Activated CD8-positive, alpha-beta memory T cell treated with anti-CD3 and anti-CD28 coated beads, Interleukin-2, amount 10 ng/mL, durations not matched to agents 7 days and 5 days (primary cell): ENCODE data around the gene PARP6. TPM values are rescaled to one million over a fixed set of nuclear protein-coding genes. Genes with fewer than 3 reads are reported as not detected.

Experiments used
- ATAC-seq: fragments of 150-1000 bp; cut with Tn5 transposase; one replicate; pipeline ENCODE4 v1.10.0; 2021; ENCODE audit warnings: moderate library complexity
- CTCF ChIA-PET: fragments of 350-600 bp; sonication (Branson Sonifier 250); formaldehyde crosslinking; loops from one replicate; lab custom pipeline; 2021; ENCODE audit warnings: antibody characterized with exemption; lab: Charles Lee
- DNase-seq: peaks from one replicate; pipeline ENCODE4 v3.0.0-alpha.2; 2020
- H3K27ac Mint-ChIP-seq: one replicate; pipeline ENCODE4 v1.8.0; 2021; ENCODE audit warnings: mild to moderate bottlenecking, mixed read lengths
- H3K27me3 Mint-ChIP-seq: one replicate; pipeline ENCODE4 v1.8.0; 2021; ENCODE audit warnings: mixed read lengths
- H3K36me3 Mint-ChIP-seq: one replicate; pipeline ENCODE4 v1.8.0; 2021; ENCODE audit warnings: mild to moderate bottlenecking, mixed read lengths
- H3K4me1 Mint-ChIP-seq: one replicate; pipeline ENCODE4 v1.8.0; 2021; ENCODE audit warnings: mixed read lengths
- H3K4me3 Mint-ChIP-seq: one replicate; pipeline ENCODE4 v1.8.0; 2021; ENCODE audit warnings: mild to moderate bottlenecking, moderate library complexity, mixed read lengths
- H3K9me3 Mint-ChIP-seq: one replicate; pipeline ENCODE4 v1.8.0; 2022; ENCODE audit warnings: low read depth, mixed read lengths
- total RNA-seq, 2 experiments: library from RNA; stranded (reverse); gene quantifications; one replicate each; pipeline ENCODE4 v1.2.3, GENCODE V29; 2021

The PARP6 gene
- total RNA-seq, 2 experiments from 2014 or later: 55.5 to 66.6 TPM

GRCh38 chr15:72235298-72235697 lies 37.1 kb downstream of the PARP6 start:
- H3K27ac Mint-ChIP-seq: no peak overlapping the region
- H3K36me3 Mint-ChIP-seq: peaks cover 5% of the 10 kb centered on the region
- H3K4me1 Mint-ChIP-seq: peaks cover 37% of the 10 kb centered on the region
- no peaks in the 10 kb centered on the region for H3K9me3 Mint-ChIP-seq
- DNase-seq (no peak), ATAC-seq (no peak)
- H3K4me3 Mint-ChIP-seq: no peak overlapping the region
- no peaks in the 10 kb centered on the region for H3K27me3 Mint-ChIP-seq
- CTCF ChIA-PET: interaction anchor here (1.3 to 8.3 kb wide), 2 partner anchors 8 to 36 kb away, joined by 4 to 57 read pairs; no protein-coding TSS in a partner anchor

GRCh38 chr15:72233769-72234168 lies 38.6 kb downstream of the PARP6 start:
- Mint-ChIP-seq H3K36me3 (peaks cover 15% of the 10 kb centered on the region), H3K9me3 (no peaks in the 10 kb centered on the region), H3K4me1 (peaks cover 38% of the 10 kb centered on the region), H3K4me3 (no peak overlapping the region), H3K27ac (no peak overlapping the region), H3K27me3 (no peaks in the 10 kb centered on the region)
- CTCF ChIA-PET: interaction anchor here (1.3 kb wide), 1 partner anchor 35 kb away, joined by 4 read pairs; no protein-coding TSS in a partner anchor
- ATAC-seq (no peak), DNase-seq (no peak)

- Mint-ChIP-seq H3K27me3 (no peaks in the 10 kb centered on the region), H3K4me3 (peak overlapping the region; percentile 99), H3K9me3 (no peaks in the 10 kb centered on the region), H3K27ac (peak overlapping the region; percentile 97), H3K36me3 (peaks cover 27% of the 10 kb centered on the region), H3K4me1 (peaks cover 38% of the 10 kb centered on the region)
- DNase-seq (peak; percentile 67), ATAC-seq (no peak)
- CTCF ChIA-PET: interaction anchor here (0.8 to 1.3 kb wide), 4 partner anchors 34 to 231 kb away, joined by 3 to 6 read pairs (median 4); no protein-coding TSS in a partner anchor
Observed at GRCh38 chr15:72231833-72232478, 40.4 kb downstream of the PARP6 start.

GRCh38 chr15:72231066-72231832 lies 41.1 kb downstream of the PARP6 start, which contains the start of gene PKM:
Gene PKM (minus strand): TSS chr15:72231190. CDS start chr15:72219097, 12,093 bp downstream.
- peaks cover 32% of the 10 kb centered on the region for H3K36me3 Mint-ChIP-seq
- ATAC-seq: peak; percentile 52
- peak; percentile 96 for DNase-seq
- H3K27me3 Mint-ChIP-seq: no peaks in the 10 kb centered on the region
- H3K4me1 Mint-ChIP-seq: peaks cover 36% of the 10 kb centered on the region
- peak within 1 kb of the TSS; percentile 97 for H3K27ac Mint-ChIP-seq
- peak within 1 kb of the TSS; percentile 99 for H3K4me3 Mint-ChIP-seq
- H3K9me3 Mint-ChIP-seq: no peaks in the 10 kb centered on the region
- CTCF ChIA-PET: interaction anchor here (0.8 to 1.6 kb wide), 4 partner anchors 39 to 231 kb away, joined by 3 to 6 read pairs (median 4); no protein-coding TSS in a partner anchor

- peak overlapping the region; percentile 97 for H3K27ac Mint-ChIP-seq
- H3K9me3 Mint-ChIP-seq: no peaks in the 10 kb centered on the region
- CTCF ChIA-PET: interaction anchor here (0.8 to 1.6 kb wide), 3 partner anchors 38 to 232 kb away, joined by 3 to 4 read pairs (median 3); no protein-coding TSS in a partner anchor
- no peaks in the 10 kb centered on the region for H3K27me3 Mint-ChIP-seq
- peaks cover 43% of the 10 kb centered on the region for H3K4me1 Mint-ChIP-seq
- H3K4me3 Mint-ChIP-seq: peak overlapping the region; percentile 99
- ATAC-seq: peak; percentile 4
- peaks cover 39% of the 10 kb centered on the region for H3K36me3 Mint-ChIP-seq
- DNase-seq: peak; percentile 86
Observed at GRCh38 chr15:72230197-72231065, 41.9 kb downstream of the PARP6 start.

GRCh38 chr15:72229947-72230196 lies 42.5 kb downstream of the PARP6 start:
- Mint-ChIP-seq H3K27ac (peak overlapping the region; percentile 92), H3K27me3 (no peaks in the 10 kb centered on the region), H3K36me3 (peaks cover 42% of the 10 kb centered on the region), H3K4me3 (peak overlapping the region; percentile 99), H3K9me3 (no peaks in the 10 kb centered on the region), H3K4me1 (peaks cover 46% of the 10 kb centered on the region)
- DNase-seq (no peak), ATAC-seq (no peak)
- CTCF ChIA-PET: interaction anchor here (0.7 to 1.6 kb wide), 3 partner anchors 13 to 44 kb away, joined by 3 to 5 read pairs (median 3); no protein-coding TSS in a partner anchor

GRCh38 chr15:72229076-72229946 lies 43.0 kb downstream of the PARP6 start:
- H3K27ac Mint-ChIP-seq: peak overlapping the region; percentile 92
- ATAC-seq: no peak
- peaks cover 45% of the 10 kb centered on the region for H3K36me3 Mint-ChIP-seq
- peak overlapping the region; percentile 99 for H3K4me3 Mint-ChIP-seq
- peak; percentile 55 for DNase-seq
- H3K9me3 Mint-ChIP-seq: no peaks in the 10 kb centered on the region
- CTCF ChIA-PET: interaction anchor here (0.7 to 1.6 kb wide), 2 partner anchors 13 to 44 kb away, joined by 3 to 5 read pairs; no protein-coding TSS in a partner anchor
- H3K4me1 Mint-ChIP-seq: peaks cover 48% of the 10 kb centered on the region
- no peaks in the 10 kb centered on the region for H3K27me3 Mint-ChIP-seq

- H3K36me3 Mint-ChIP-seq: peaks cover 60% of the 10 kb centered on the region
Observed at GRCh38 chr15:72227720-72228119, 44.6 kb downstream of the PARP6 start.

GRCh38 chr15:72227192-72227586 lies 45.2 kb downstream of the PARP6 start:
- ATAC-seq: peak; percentile 28
- CTCF ChIA-PET: interaction anchor here (0.5 to 3.3 kb wide), 21 partner anchors 10 to 559 kb away, joined by 3 to 57 read pairs (median 4); partner anchors contain the start of genes GRAMD2A and HEXA
- peak; percentile 72 for DNase-seq
- Mint-ChIP-seq H3K27ac (peak overlapping the region; percentile 92), H3K27me3 (no peaks in the 10 kb centered on the region), H3K4me1 (peaks cover 59% of the 10 kb centered on the region), H3K36me3 (peaks cover 65% of the 10 kb centered on the region), H3K4me3 (peak overlapping the region; percentile 99), H3K9me3 (no peaks in the 10 kb centered on the region)

More at GRCh38 chr15:72227720-72228119, 44.6 kb downstream of the PARP6 start:
- Mint-ChIP-seq H3K4me3 (peak overlapping the region; percentile 99), H3K9me3 (no peaks in the 10 kb centered on the region), H3K27ac (peak overlapping the region; percentile 92), H3K4me1 (peaks cover 59% of the 10 kb centered on the region), H3K27me3 (no peaks in the 10 kb centered on the region)
- no peak for DNase-seq
- ATAC-seq: no peak
- CTCF ChIA-PET: interaction anchor here (0.7 to 3.3 kb wide), 11 partner anchors 12 to 447 kb away, joined by 3 to 57 read pairs (median 4); partner anchors contain the start of gene GRAMD2A

- no peak for DNase-seq
- no peaks in the 10 kb centered on the region for H3K9me3 Mint-ChIP-seq
- H3K4me3 Mint-ChIP-seq: no peak overlapping the region
- peaks cover 77% of the 10 kb centered on the region for H3K4me1 Mint-ChIP-seq
- CTCF ChIA-PET: interaction anchor here (1.5 kb wide), 1 partner anchor 90 kb away, joined by 4 read pairs; no protein-coding TSS in a partner anchor
- no peaks in the 10 kb centered on the region for H3K27me3 Mint-ChIP-seq
- peak overlapping the region; percentile 61 for H3K27ac Mint-ChIP-seq
- no peak for ATAC-seq
- peaks cover 81% of the 10 kb centered on the region for H3K36me3 Mint-ChIP-seq
Observed at GRCh38 chr15:72223278-72223677, 49.1 kb downstream of the PARP6 start.

GRCh38 chr15:72222393-72222792 lies 50.0 kb downstream of the PARP6 start:
- Mint-ChIP-seq H3K4me1 (peaks cover 75% of the 10 kb centered on the region), H3K4me3 (no peak overlapping the region), H3K27ac (peak overlapping the region; percentile 66), H3K27me3 (no peaks in the 10 kb centered on the region), H3K36me3 (peaks cover 83% of the 10 kb centered on the region), H3K9me3 (no peaks in the 10 kb centered on the region)
- CTCF ChIA-PET: interaction anchor here (0.7 to 1.5 kb wide), 3 partner anchors 9 to 91 kb away, joined by 3 to 4 read pairs (median 4); no protein-coding TSS in a partner anchor
- DNase-seq (no peak), ATAC-seq (no peak)
